Right cardiac atrium (tissue), 5 donors: ENCODE results near the gene MKNK1. TPM values are rescaled to one million over a fixed set of nuclear protein-coding genes. Genes with fewer than 3 reads are reported as not detected.

ENCODE experiments used
- ATAC-seq, 2 donors: fragments of 200-7000 bp; cut with Tn5 transposase; one replicate each; pipeline versions ENCODE4 v1.8.0 to v1.9.1; 2020; ENCODE audit warnings: moderate library complexity in 2 of 2, mild to moderate bottlenecking in 1 of 2
- DNase-seq, 3 donors: peaks; one replicate each; pipeline ENCODE4 v3.0.0-alpha.2; 2020
- H3K27ac ChIP-seq: one replicate; pipeline ENCODE4 v1.5.1; 2013; ENCODE audit warnings: mild to moderate bottlenecking, low read length, control low read depth, moderate library complexity
- H3K27me3 ChIP-seq: one replicate; pipeline ENCODE4 v1.6.1; 2013; ENCODE audit not compliant: control insufficient read depth, insufficient read depth
- H3K4me1 ChIP-seq: one replicate; pipeline ENCODE4 v1.6.1; 2013; ENCODE audit warnings: low read length; ENCODE audit not compliant: control insufficient read depth, insufficient read depth
- H3K4me3 ChIP-seq: one replicate; pipeline ENCODE4 v1.5.1; 2013; ENCODE audit warnings: low read length, control low read depth
- H3K9me3 ChIP-seq: one replicate; pipeline ENCODE4 v1.6.1; 2013; ENCODE audit warnings: low read length; ENCODE audit not compliant: control insufficient read depth
- WGBS: extraction: QIAGEN DNeasy Blood & Tissue Kit; methylation state at CpG from one replicate; pipeline ENCODE4 v1.1.7; 2013; 5-methylcytosine and 5-hydroxymethylcytosine counted together
- intact Hi-C, 4 donors: fragments of 100-400 bp; cut with DNase I; formaldehyde crosslinking; loops; one replicate each; pipeline versions ENCODE4 v1.11.0 to v1.14.0; 2022 to 2023
- polyA plus RNA-seq: library from polyadenylated mRNA; stranded (reverse); fragments of 200-250 nt; gene quantifications from one replicate; pipeline ENCODE4 v1.2.3, GENCODE V29; 2013
- total RNA-seq, 4 donors: library from RNA; stranded (reverse); fragmentation: NEBNext Ultra II Directional; extraction: Animal tissue kit (Norgen Biotek cat#: 25700); gene quantifications; one replicate each; pipeline ENCODE4 v1.2.1, GENCODE V29; 2021
- donor health status: healthy with polysubstance abuse.
- donor health status: DM: no; HTN: yes; CAD: no.
- donor health status: DM: no; HTN: no; CAD: no.
- donor health status: DM: no; HTN: yes; CAD: no; lungs with severe emphysema.
- donor health status: DM: yes; HTN: yes; CAD: no.

The MKNK1 gene
- total and polyA plus RNA-seq, 5 donors, result 27.8 to 46.9 (median 43.1) TPM

GRCh38 chr1:46510341-46510997, 93.6 kb downstream of the MKNK1 start:
- no peak overlapping the region for H3K4me3 ChIP-seq
- intact Hi-C loops, result no loop called here
- WGBS, result 92% methylated on average over 19 of the region's 19 CpGs
- H3K4me1 ChIP-seq, result no peaks in the 10 kb centered on the region
- H3K27ac ChIP-seq, result no peak overlapping the region
- ATAC-seq, result no peak
- no peaks in the 10 kb centered on the region for H3K9me3 ChIP-seq
- no peaks in the 10 kb centered on the region for H3K27me3 ChIP-seq
- DNase-seq, result no peak

DNA sequence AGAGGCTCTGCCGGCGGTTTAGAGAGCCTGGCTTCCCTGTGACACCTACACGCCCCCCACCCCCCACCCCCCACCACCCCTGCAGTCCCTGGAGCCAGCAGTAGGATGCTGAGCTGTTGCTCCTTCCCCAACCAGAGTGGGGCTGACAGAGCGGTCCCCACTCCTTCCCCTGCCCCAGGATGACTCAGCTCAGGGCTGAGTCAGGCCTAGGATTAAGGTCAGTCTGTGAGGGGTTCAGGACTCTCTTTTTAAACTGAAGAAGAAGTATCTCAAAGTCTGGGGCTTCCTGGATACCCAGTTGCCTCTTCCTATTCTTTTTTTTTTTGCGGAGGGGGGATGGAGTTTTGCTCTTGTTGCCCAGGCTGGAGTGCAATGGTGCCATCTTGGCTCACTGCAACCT, 95.3 kb downstream of the MKNK1 start:
- DNase-seq, result no peak
- Histone ChIP-seq H3K4me3 (no peak overlapping the region), H3K27ac (no peak overlapping the region), H3K27me3 (no peaks in the 10 kb centered on the region), H3K9me3 (no peaks in the 10 kb centered on the region), H3K4me1 (no peaks in the 10 kb centered on the region)
- intact Hi-C loops, result no loop called here
- WGBS, result 73% methylated on average over 5 of the region's 5 CpGs
- no peak for ATAC-seq

Other genes with a start within 250 kb of the MKNK1 start
- gene FAAH, start 210.0 kb downstream of the MKNK1 start, total RNA-seq, result 10 to 100 TPM in 3 of 4 donors, 1 to 10 TPM in 1; 4.8 to 17.2 (median 14.7) TPM
- gene FAAH, start 210.0 kb downstream of the MKNK1 start, polyA plus RNA-seq, result 10.4 TPM
- not detected for gene DMBX1, start 114.4 kb downstream of the MKNK1 start, total RNA-seq
- not detected for gene DMBX1, start 114.4 kb downstream of the MKNK1 start, polyA plus RNA-seq
- gene KNCN, start 52.6 kb downstream of the MKNK1 start, total RNA-seq, result not detected
- not detected for gene KNCN, start 52.6 kb downstream of the MKNK1 start, polyA plus RNA-seq
- gene MOB3C, start 12.5 kb upstream of the MKNK1 start, total RNA-seq, result 10 to 100 TPM; 14.1 to 20.9 (median 16.5) TPM
- gene MOB3C, start 12.5 kb upstream of the MKNK1 start, polyA plus RNA-seq, result 10.3 TPM
- gene ATPAF1, start 64.1 kb upstream of the MKNK1 start, total RNA-seq, result 100 to 1,000 TPM; 144 to 181 (median 166) TPM
- 218 TPM for gene ATPAF1, start 64.1 kb upstream of the MKNK1 start, polyA plus RNA-seq
- gene TEX38, start 67.6 kb upstream of the MKNK1 start, total RNA-seq, result not detected
- 0.14 TPM for gene TEX38, start 67.6 kb upstream of the MKNK1 start, polyA plus RNA-seq
- 10 to 100 TPM; 67.9 to 78.3 (median 75.5) TPM for gene EFCAB14, start 114.8 kb upstream of the MKNK1 start, total RNA-seq
- gene EFCAB14, start 114.8 kb upstream of the MKNK1 start, polyA plus RNA-seq, result 21.3 TPM
- 1 to 10 TPM; 1.7 to 4.6 (median 2.2) TPM for gene CYP4B1, start 194.8 kb upstream of the MKNK1 start, total RNA-seq
- 7.5 TPM for gene CYP4B1, start 194.8 kb upstream of the MKNK1 start, polyA plus RNA-seq